ENCODE measurements around the gene ARHGAP26.

DNA sequence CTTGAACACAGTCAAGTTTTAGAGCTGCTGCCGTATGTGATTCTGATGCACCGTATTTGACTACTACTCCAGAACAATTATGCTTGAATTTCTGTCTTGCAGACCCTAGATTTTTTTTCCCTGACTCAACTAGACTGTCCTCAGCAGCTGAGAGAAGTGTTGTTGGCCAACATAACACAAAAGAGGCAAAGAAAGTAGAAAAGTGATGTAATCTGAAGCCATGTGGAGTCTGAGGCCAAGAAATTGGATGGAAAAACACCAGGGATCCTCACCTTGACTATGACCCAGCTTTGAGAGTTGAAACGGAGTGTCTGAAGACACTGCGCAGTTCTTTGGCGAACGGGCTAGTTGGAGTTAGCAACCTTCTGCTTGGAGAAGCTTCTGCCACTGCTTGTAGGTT lies 48.0 kb upstream of the ARHGAP26 start:
- TF ChIP-seq POLR2AphosphoS5 (IDR thresholded peaks at IDR 0.05): no peak
- TF ChIP-seq, protein P1, sequence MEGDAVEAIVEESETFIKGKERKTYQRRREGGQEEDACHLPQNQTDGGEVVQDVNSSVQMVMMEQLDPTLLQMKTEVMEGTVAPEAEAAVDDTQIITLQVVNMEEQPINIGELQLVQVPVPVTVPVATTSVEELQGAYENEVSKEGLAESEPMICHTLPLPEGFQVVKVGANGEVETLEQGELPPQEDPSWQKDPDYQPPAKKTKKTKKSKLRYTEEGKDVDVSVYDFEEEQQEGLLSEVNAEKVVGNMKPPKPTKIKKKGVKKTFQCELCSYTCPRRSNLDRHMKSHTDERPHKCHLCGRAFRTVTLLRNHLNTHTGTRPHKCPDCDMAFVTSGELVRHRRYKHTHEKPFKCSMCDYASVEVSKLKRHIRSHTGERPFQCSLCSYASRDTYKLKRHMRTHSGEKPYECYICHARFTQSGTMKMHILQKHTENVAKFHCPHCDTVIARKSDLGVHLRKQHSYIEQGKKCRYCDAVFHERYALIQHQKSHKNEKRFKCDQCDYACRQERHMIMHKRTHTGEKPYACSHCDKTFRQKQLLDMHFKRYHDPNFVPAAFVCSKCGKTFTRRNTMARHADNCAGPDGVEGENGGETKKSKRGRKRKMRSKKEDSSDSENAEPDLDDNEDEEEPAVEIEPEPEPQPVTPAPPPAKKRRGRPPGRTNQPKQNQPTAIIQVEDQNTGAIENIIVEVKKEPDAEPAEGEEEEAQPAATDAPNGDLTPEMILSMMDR (IDR thresholded peaks at IDR 0.05 in 8 of 11, conservative IDR thresholded peaks at IDR 0.05 in 3 of 11): no peak
- no peak for TF ChIP-seq POLR2A (IDR thresholded peaks at IDR 0.05)
